ENCODE measurements around the gene LRRC37A. TPM values are rescaled to one million over a fixed set of nuclear protein-coding genes. Genes with fewer than 3 reads are reported as not detected.
"Not testable (repeated sequence)": the region's sequence is repeated elsewhere in the genome, so short reads cannot be mapped to it uniquely, and the experiment has no call there.

LRRC37A gene
- total and polyA plus RNA-seq, 2 experiments from 2014 or later: 2.6 to 4.2 TPM

DNA sequence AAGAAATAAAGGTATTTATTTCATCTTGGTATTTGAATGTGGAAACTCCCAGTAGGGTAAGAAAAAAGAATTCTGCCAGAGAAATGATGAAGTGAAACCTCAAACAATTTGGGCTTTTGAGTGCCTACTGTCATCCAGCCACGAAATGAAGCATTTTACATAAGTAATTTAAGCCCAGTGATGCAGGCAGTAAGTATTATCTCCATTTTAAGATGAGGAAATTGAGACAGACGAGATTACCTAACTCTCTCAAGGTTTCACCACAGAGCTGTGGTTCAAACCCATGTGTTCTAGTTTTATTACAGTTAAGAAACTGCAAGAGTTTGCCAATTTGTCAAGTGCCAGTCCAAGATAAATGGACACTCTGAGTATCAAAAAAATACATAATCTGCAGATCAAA, 53.4 kb downstream of the LRRC37A start:
- H3K4me3 Mint-ChIP-seq; H3K4me3 ChIP-seq; H3K79me2 ChIP-seq (replicated peaks; ENCODE audit: insufficient read depth); H2AFZ ChIP-seq; H3K36me3 Mint-ChIP-seq (ENCODE audit: low read depth); H3K4me2 ChIP-seq; H3K4me1 Mint-ChIP-seq; H3K4me1 ChIP-seq (ENCODE audit: insufficient read depth); H3K27me3 Mint-ChIP-seq (ENCODE audit: insufficient read depth, low read depth, poor library complexity); H3F3A ChIP-seq (replicated peaks; ENCODE audit: low read depth); H3K36me3 ChIP-seq (ENCODE audit: insufficient read depth); H3K27ac ChIP-seq (ENCODE audit: low read depth); H3K9me3 Mint-ChIP-seq; H3K9me2 ChIP-seq (ENCODE audit: insufficient read depth); H3K27ac Mint-ChIP-seq; H4K20me1 ChIP-seq (replicated peaks; ENCODE audit: insufficient read depth); H3K27me3 ChIP-seq (ENCODE audit: insufficient read depth); DNase-seq (ENCODE audit: low spot score); ATAC-seq: not testable (repeated sequence)

GRCh38 chr17:46349060-46349459, 54.1 kb downstream of the LRRC37A start:
- DNase-seq (ENCODE audit: low spot score); H3K79me2 ChIP-seq (replicated peaks; ENCODE audit: insufficient read depth); H3K27ac Mint-ChIP-seq; H3K4me1 ChIP-seq (ENCODE audit: insufficient read depth); H3K27me3 Mint-ChIP-seq (ENCODE audit: insufficient read depth, low read depth, poor library complexity); H3K36me3 Mint-ChIP-seq (ENCODE audit: low read depth); H3K36me3 ChIP-seq (ENCODE audit: insufficient read depth); H3K4me2 ChIP-seq; H3K4me1 Mint-ChIP-seq; H3K27ac ChIP-seq (ENCODE audit: low read depth); H4K20me1 ChIP-seq (replicated peaks; ENCODE audit: insufficient read depth); H2AFZ ChIP-seq; H3K4me3 ChIP-seq; H3K4me3 Mint-ChIP-seq; H3F3A ChIP-seq (replicated peaks; ENCODE audit: low read depth); H3K9me3 Mint-ChIP-seq; H3K27me3 ChIP-seq (ENCODE audit: insufficient read depth); ATAC-seq; H3K9me2 ChIP-seq (ENCODE audit: insufficient read depth): not testable (repeated sequence)

DNA sequence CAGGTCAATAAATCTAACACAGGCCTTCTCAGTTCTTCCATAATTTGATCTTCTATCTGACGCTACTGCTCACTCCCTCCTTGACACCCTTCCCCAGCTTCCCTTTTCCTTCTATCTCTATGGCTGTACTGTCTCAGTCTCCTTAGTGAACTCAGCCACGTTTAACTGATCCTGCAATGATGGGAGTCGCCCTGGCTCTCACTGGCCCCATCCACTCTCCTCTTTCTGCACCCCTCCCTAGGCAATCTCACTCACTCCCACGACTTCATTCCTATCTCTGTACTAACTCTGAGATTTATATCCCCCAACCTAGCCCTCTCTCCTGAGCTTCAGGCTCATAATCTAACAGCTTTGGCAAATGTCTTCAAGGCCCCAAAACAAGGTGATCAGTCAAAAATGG, 58.9 kb downstream of the LRRC37A start:
- not testable (repeated sequence) for H3K4me2 ChIP-seq; H3K27ac Mint-ChIP-seq; H3K4me1 ChIP-seq (ENCODE audit: insufficient read depth); ATAC-seq; H3K4me3 Mint-ChIP-seq; H3K4me1 Mint-ChIP-seq; H3K36me3 ChIP-seq (ENCODE audit: insufficient read depth); H3F3A ChIP-seq (replicated peaks; ENCODE audit: low read depth); H3K9me2 ChIP-seq (ENCODE audit: insufficient read depth); H2AFZ ChIP-seq; H3K27me3 Mint-ChIP-seq (ENCODE audit: insufficient read depth, low read depth, poor library complexity); H3K9me3 Mint-ChIP-seq; H3K27me3 ChIP-seq (ENCODE audit: insufficient read depth); H3K36me3 Mint-ChIP-seq (ENCODE audit: low read depth); H4K20me1 ChIP-seq (replicated peaks; ENCODE audit: insufficient read depth); DNase-seq (ENCODE audit: low spot score); H3K79me2 ChIP-seq (replicated peaks; ENCODE audit: insufficient read depth); H3K27ac ChIP-seq (ENCODE audit: low read depth); H3K4me3 ChIP-seq

- H3K27me3 ChIP-seq (ENCODE audit: insufficient read depth); H4K20me1 ChIP-seq (replicated peaks; ENCODE audit: insufficient read depth); H3K4me2 ChIP-seq; H3K79me2 ChIP-seq (replicated peaks; ENCODE audit: insufficient read depth); H3K27ac Mint-ChIP-seq; H3K4me3 Mint-ChIP-seq; H3K4me3 ChIP-seq; H3K9me3 Mint-ChIP-seq; DNase-seq (ENCODE audit: low spot score); H3F3A ChIP-seq (replicated peaks; ENCODE audit: low read depth); H3K4me1 ChIP-seq (ENCODE audit: insufficient read depth); H2AFZ ChIP-seq; H3K36me3 Mint-ChIP-seq (ENCODE audit: low read depth); H3K9me2 ChIP-seq (ENCODE audit: insufficient read depth); H3K27ac ChIP-seq (ENCODE audit: low read depth); H3K36me3 ChIP-seq (ENCODE audit: insufficient read depth); H3K27me3 Mint-ChIP-seq (ENCODE audit: insufficient read depth, low read depth, poor library complexity); H3K4me1 Mint-ChIP-seq: not testable (repeated sequence)
- ATAC-seq: peak; percentile 60
These were observed 66.3 kb downstream of the LRRC37A start for GRCh38 chr17:46361145-46361735.

DNA sequence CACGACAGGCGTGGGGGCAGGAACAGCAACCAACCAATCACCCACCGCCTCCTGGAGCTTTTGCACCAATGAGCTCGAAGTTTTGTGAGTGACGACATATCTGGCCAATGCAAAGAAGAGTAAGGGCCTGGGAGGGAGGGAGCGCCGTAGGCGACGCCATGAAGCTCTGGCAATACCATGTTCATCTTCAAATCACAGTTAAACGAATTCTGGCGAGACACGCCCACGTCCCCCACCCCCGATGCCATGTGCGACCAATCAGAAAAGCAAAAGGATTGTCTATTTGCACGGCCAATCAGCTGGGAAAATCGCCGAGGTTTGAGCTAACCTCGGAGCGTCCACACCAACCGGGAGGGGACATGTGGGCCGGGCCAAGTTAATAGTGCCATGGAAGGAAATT, 66.8 kb downstream of the LRRC37A start, which contains the start of gene ARL17B:
Gene ARL17B (minus strand): TSS at position 12 of the 400 bp plus-strand sequence. CDS start 3,369 bp downstream, outside the sequence.
- not testable (repeated sequence) for H3K36me3 ChIP-seq (ENCODE audit: insufficient read depth); H3F3A ChIP-seq (replicated peaks; ENCODE audit: low read depth); H3K27me3 ChIP-seq (ENCODE audit: insufficient read depth); H3K36me3 Mint-ChIP-seq (ENCODE audit: low read depth); H3K27ac Mint-ChIP-seq; H3K4me3 Mint-ChIP-seq; H3K4me2 ChIP-seq; H3K4me1 ChIP-seq (ENCODE audit: insufficient read depth); DNase-seq (ENCODE audit: low spot score); H3K27me3 Mint-ChIP-seq (ENCODE audit: insufficient read depth, low read depth, poor library complexity); H2AFZ ChIP-seq; H3K27ac ChIP-seq (ENCODE audit: low read depth); H3K4me1 Mint-ChIP-seq; H3K9me2 ChIP-seq (ENCODE audit: insufficient read depth); H3K9me3 Mint-ChIP-seq; H3K79me2 ChIP-seq (replicated peaks; ENCODE audit: insufficient read depth); H4K20me1 ChIP-seq (replicated peaks; ENCODE audit: insufficient read depth); H3K4me3 ChIP-seq
- peak; percentile 98 for ATAC-seq

DNA sequence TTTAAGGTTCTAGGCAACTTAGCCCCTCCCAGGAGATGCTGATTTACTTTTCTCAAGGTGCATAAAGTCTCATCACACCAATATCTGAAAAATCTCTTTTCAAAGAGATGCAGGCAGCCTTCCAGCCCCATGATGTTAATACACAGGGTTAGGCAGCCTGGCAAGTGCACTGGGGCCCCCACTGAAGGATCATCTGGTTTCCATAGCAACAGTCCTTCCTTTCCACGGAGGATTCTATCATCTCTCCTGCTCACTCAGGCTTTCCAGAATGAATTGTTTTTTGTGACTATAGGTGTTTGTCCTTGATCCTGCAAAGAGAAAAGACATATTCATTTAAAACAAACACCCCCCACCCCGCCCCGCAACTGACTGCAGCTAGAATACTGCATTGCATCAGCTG, 72.6 kb downstream of the LRRC37A start:
- not testable (repeated sequence) for H3K4me1 ChIP-seq (ENCODE audit: insufficient read depth); H2AFZ ChIP-seq; H3K4me1 Mint-ChIP-seq; H3K4me2 ChIP-seq; H3K79me2 ChIP-seq (replicated peaks; ENCODE audit: insufficient read depth); H3K36me3 ChIP-seq (ENCODE audit: insufficient read depth); H3K36me3 Mint-ChIP-seq (ENCODE audit: low read depth); H3K27me3 ChIP-seq (ENCODE audit: insufficient read depth); H3K4me3 Mint-ChIP-seq; H4K20me1 ChIP-seq (replicated peaks; ENCODE audit: insufficient read depth); H3K27ac Mint-ChIP-seq; H3K9me3 Mint-ChIP-seq; H3K4me3 ChIP-seq; H3K27ac ChIP-seq (ENCODE audit: low read depth); H3K9me2 ChIP-seq (ENCODE audit: insufficient read depth); ATAC-seq; H3K27me3 Mint-ChIP-seq (ENCODE audit: insufficient read depth, low read depth, poor library complexity); H3F3A ChIP-seq (replicated peaks; ENCODE audit: low read depth); DNase-seq (ENCODE audit: low spot score)

All from GM23338 (cell line).